ENCODE data around the gene PRAMEF2.
"Not testable (repeated sequence)": the region's sequence is repeated elsewhere in the genome, so short reads cannot be mapped to it uniquely, and the experiment has no call there.

DNA sequence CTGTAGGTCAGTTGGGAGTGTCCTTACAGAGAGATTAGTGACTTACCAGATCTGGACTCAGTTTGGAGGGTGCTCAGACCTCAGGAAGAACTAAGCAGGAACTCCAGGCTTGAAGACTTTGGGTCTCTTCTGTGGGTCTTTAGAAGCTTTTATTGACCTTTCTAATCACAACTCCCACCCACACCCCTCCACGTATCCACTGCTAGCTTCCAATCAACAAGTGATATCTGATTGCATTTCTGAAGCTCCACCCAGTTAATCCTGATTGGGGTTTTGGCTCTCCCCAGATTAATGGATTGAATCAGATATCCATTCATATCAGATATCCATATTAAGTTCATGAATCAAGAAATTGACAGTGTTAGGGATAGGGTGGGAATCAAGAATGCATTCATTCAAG, 41.3 kb downstream of the PRAMEF2 start, which contains the start of gene PRAMEF10:
- TF ChIP-seq CTCF, POLR2AphosphoS5 (IDR thresholded peaks at IDR 0.05): not testable (repeated sequence)

Measured in gastroesophageal sphincter (tissue), 3 donors.